A673 (cell line): ENCODE measurements around the gene TRIM37.

ENCODE experiments used
- EZH2 ChIP-seq: fragments of 200-600 bp; sonication (generic); IDR thresholded peaks from 2 replicates; pipeline ENCODE4 v1.6.1; 2017; ENCODE audit warnings: borderline replicate concordance, low read depth, mild to moderate bottlenecking, mixed read lengths, antibody characterized with exemption, low read length; ENCODE audit not compliant: poor library complexity, severe bottlenecking
- TF ChIP-seq, protein P1 (sequence below): fragments of 300-800, 200-600 bp; sonication (generic); conservative IDR thresholded peaks from 2 replicates; pipeline ENCODE4 v1.5.1; 2017; ENCODE audit warnings: low read depth, mild to moderate bottlenecking, antibody characterized with exemption, low read length, moderate library complexity, mixed read lengths

- TF ChIP-seq, protein P1, sequence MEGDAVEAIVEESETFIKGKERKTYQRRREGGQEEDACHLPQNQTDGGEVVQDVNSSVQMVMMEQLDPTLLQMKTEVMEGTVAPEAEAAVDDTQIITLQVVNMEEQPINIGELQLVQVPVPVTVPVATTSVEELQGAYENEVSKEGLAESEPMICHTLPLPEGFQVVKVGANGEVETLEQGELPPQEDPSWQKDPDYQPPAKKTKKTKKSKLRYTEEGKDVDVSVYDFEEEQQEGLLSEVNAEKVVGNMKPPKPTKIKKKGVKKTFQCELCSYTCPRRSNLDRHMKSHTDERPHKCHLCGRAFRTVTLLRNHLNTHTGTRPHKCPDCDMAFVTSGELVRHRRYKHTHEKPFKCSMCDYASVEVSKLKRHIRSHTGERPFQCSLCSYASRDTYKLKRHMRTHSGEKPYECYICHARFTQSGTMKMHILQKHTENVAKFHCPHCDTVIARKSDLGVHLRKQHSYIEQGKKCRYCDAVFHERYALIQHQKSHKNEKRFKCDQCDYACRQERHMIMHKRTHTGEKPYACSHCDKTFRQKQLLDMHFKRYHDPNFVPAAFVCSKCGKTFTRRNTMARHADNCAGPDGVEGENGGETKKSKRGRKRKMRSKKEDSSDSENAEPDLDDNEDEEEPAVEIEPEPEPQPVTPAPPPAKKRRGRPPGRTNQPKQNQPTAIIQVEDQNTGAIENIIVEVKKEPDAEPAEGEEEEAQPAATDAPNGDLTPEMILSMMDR = no peak
- TF ChIP-seq EZH2 = no peak
Measured at GRCh38 chr17:58970609-58971450, 135.8 kb downstream of the TRIM37 start.
